ENCODE results near the gene PALLD. TPM values are rescaled to one million over a fixed set of nuclear protein-coding genes. Genes with fewer than 3 reads are reported as not detected.

The PALLD gene
- total RNA-seq, 1 experiment from 2014 or later, result 166 TPM

- no peak overlapping the region for H3K9ac ChIP-seq (ENCODE audit: low read length)
- CTCF ChIA-PET, result no interaction called here
- no peaks in the 10 kb centered on the region for H3K9me3 ChIP-seq (ENCODE audit: control insufficient read depth in 1 of 2, insufficient read depth in 1 of 2, low read depth in 1 of 2, low read length in 2 of 2)
- RAD21 ChIA-PET (ENCODE audit: low non-redundant PET in 1 of 2, low total read pairs in 2 of 2, uncharacterized antibody in 2 of 2, unreplicated experiment in 2 of 2), result no interaction called here
- H3K27ac ChIP-seq (ENCODE audit: low read depth, low read length), result no peak overlapping the region
- POLR2A ChIA-PET, result no interaction called here
- no peak overlapping the region for H2AFZ ChIP-seq (ENCODE audit: low read depth, low read length, poor library complexity, severe bottlenecking)
- ATAC-seq (no peak), DNase-seq (ENCODE audit: low read depth, low spot score) (no peak)
- peaks cover 0 to 15% of the 10 kb centered on the region in 2 experiments; a peak in 2 of 4 replicates for H3K4me1 ChIP-seq (ENCODE audit: control insufficient read depth in 1 of 2, insufficient read depth in 2 of 2, low read length in 2 of 2)
- H3K4me3 ChIP-seq (replicated peaks in 1 of 2; ENCODE audit: low read depth in 1 of 2, low read length in 2 of 2), result no peak overlapping the region
- peaks cover 49% of the 10 kb centered on the region for H3K79me2 ChIP-seq (ENCODE audit: insufficient read depth, low read length)
- BruUV-seq (replicated peaks), result no TSS peak
- H3K36me3 ChIP-seq (ENCODE audit: control insufficient read depth in 1 of 2, insufficient read depth in 2 of 2, low read length in 2 of 2), result peaks cover 9 to 27% of the 10 kb centered on the region in 2 experiments
- intact Hi-C loops (cut with micrococcal nuclease), result no loop called here
- H3K4me2 ChIP-seq (ENCODE audit: low read length), result no peak overlapping the region
- TF ChIP-seq SP1 (IDR thresholded peaks at IDR 0.05; ENCODE audit: low read depth), result no peak
- no peak for TF ChIP-seq YY1 (IDR thresholded peaks at IDR 0.05; ENCODE audit: extremely low read depth, insufficient replicate concordance, low read depth, low read length)
- TF ChIP-seq POLR2AphosphoS5 (IDR thresholded peaks at IDR 0.05; ENCODE audit: low read depth, low read length), result no peak
- TF ChIP-seq CBX3 (IDR thresholded peaks at IDR 0.05; ENCODE audit: low read depth), result no peak
- no peak for TF ChIP-seq TCF7L2 (IDR thresholded peaks at IDR 0.05; ENCODE audit: borderline replicate concordance, extremely low read depth, insufficient read depth, insufficient read length)
- TF ChIP-seq ZFX (IDR thresholded peaks at IDR 0.05), result no peak
- TF ChIP-seq ATF3 (IDR thresholded peaks at IDR 0.05), result no peak
- no peaks in the 10 kb centered on the region for H3K9me2 ChIP-seq (ENCODE audit: insufficient read depth)
- 0 out of 2 replicates have a peak, but pooled peaks cover 4% of the 10 kb centered on the region for H4K20me1 ChIP-seq (ENCODE audit: insufficient read depth)
- no peaks in the 10 kb centered on the region for H3K27me3 ChIP-seq (ENCODE audit: insufficient read depth, low read length)
Observed at GRCh38 chr4:168879188-168879587, 382.3 kb downstream of the PALLD start.

- no peak overlapping the region for H2AFZ ChIP-seq (ENCODE audit: low read depth, low read length, poor library complexity, severe bottlenecking)
- ChIA-PET POLR2A (no interaction called here), CTCF (no interaction called here), RAD21 (ENCODE audit: low non-redundant PET in 1 of 2, low total read pairs in 2 of 2, uncharacterized antibody in 2 of 2, unreplicated experiment in 2 of 2) (no interaction called here)
- ATAC-seq, result no peak
- H3K9me3 ChIP-seq (ENCODE audit: control insufficient read depth in 1 of 2, insufficient read depth in 1 of 2, low read depth in 1 of 2, low read length in 2 of 2), result no peaks in the 10 kb centered on the region
- H3K4me1 ChIP-seq (ENCODE audit: control insufficient read depth in 1 of 2, insufficient read depth in 2 of 2, low read length in 2 of 2), result peaks cover 0 to 21% of the 10 kb centered on the region in 2 experiments; a peak in 2 of 4 replicates
- BruUV-seq (replicated peaks), result no TSS peak
- H3K4me3 ChIP-seq (replicated peaks in 1 of 2; ENCODE audit: low read depth in 1 of 2, low read length in 2 of 2), result no peak overlapping the region
- DNase-seq (ENCODE audit: low read depth, low spot score), result no peak
- no peak overlapping the region for H3K4me2 ChIP-seq (ENCODE audit: low read length)
- 0 out of 2 replicates have a peak, but pooled peaks cover 4% of the 10 kb centered on the region for H4K20me1 ChIP-seq (ENCODE audit: insufficient read depth)
- H3K36me3 ChIP-seq (ENCODE audit: control insufficient read depth in 1 of 2, insufficient read depth in 2 of 2, low read length in 2 of 2), result peaks cover 8 to 25% of the 10 kb centered on the region in 2 experiments
- no peaks in the 10 kb centered on the region for H3K27me3 ChIP-seq (ENCODE audit: insufficient read depth, low read length)
- no peak overlapping the region for H3K9ac ChIP-seq (ENCODE audit: low read length)
- H3K79me2 ChIP-seq (ENCODE audit: insufficient read depth, low read length), result peaks cover 51% of the 10 kb centered on the region
- intact Hi-C loops (cut with micrococcal nuclease), result no loop called here
- H3K27ac ChIP-seq (ENCODE audit: low read depth, low read length), result no peak overlapping the region
- H3K9me2 ChIP-seq (ENCODE audit: insufficient read depth), result no peaks in the 10 kb centered on the region
- TF ChIP-seq ZNF274 (IDR thresholded peaks at IDR 0.05; ENCODE audit: low read depth, low read length) (no peak), SIN3A (IDR thresholded peaks at IDR 0.05; ENCODE audit: low read depth) (no peak), REST (IDR thresholded peaks at IDR 0.05; ENCODE audit: low read depth) (no peak), ELF1 (IDR thresholded peaks at IDR 0.05; ENCODE audit: borderline replicate concordance, low read depth) (no peak), EZH2phosphoT487 (IDR thresholded peaks at IDR 0.05; ENCODE audit: borderline replicate concordance) (no peak), FOSL1 (IDR thresholded peaks at IDR 0.05; ENCODE audit: low read depth) (no peak), MAX (IDR thresholded peaks at IDR 0.05) (no peak), ATF3 (IDR thresholded peaks at IDR 0.05) (no peak)
Observed at GRCh38 chr4:168880072-168880675, 383.3 kb downstream of the PALLD start.
